Measurements from ENCODE around the gene KRT7.

DNA sequence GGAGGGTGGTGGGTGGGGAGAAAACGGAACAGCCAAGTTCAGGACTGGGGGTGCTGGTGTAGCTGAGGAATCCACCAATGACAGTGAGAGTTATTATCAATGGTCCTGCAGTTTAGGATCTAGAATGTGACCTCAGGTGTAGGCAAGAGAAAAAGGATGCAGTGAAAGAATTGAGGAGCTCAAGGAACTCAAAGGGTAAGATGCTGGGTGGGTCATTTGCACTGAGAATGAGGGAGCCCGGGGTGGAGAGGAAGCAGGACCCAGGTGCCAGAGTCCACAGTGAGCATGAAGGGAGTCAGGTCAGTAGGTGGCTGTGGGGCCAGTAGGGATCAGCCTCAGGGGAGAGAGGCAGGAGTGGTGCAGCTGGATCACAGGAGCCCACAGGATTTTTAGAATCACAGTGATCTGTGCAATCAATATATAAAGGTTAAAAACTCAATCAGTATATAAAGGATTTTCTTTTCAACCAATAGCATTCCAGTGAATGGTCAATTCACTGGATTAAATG is 3.2 kb upstream of the KRT7 start:
- TF ChIP-seq, protein P1, sequence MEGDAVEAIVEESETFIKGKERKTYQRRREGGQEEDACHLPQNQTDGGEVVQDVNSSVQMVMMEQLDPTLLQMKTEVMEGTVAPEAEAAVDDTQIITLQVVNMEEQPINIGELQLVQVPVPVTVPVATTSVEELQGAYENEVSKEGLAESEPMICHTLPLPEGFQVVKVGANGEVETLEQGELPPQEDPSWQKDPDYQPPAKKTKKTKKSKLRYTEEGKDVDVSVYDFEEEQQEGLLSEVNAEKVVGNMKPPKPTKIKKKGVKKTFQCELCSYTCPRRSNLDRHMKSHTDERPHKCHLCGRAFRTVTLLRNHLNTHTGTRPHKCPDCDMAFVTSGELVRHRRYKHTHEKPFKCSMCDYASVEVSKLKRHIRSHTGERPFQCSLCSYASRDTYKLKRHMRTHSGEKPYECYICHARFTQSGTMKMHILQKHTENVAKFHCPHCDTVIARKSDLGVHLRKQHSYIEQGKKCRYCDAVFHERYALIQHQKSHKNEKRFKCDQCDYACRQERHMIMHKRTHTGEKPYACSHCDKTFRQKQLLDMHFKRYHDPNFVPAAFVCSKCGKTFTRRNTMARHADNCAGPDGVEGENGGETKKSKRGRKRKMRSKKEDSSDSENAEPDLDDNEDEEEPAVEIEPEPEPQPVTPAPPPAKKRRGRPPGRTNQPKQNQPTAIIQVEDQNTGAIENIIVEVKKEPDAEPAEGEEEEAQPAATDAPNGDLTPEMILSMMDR (IDR thresholded peaks at IDR 0.05; ENCODE audit: low read length), result no peak
- no peak for TF ChIP-seq EZH2 (IDR thresholded peaks at IDR 0.05; ENCODE audit: borderline replicate concordance, low read length)

Data from OCI-LY1 (cell line).